Measurements from ENCODE around the gene NLGN1.

- no peak for TF ChIP-seq CTCF (IDR thresholded peaks at IDR 0.05)
- no peak for TF ChIP-seq ZFX (IDR thresholded peaks at IDR 0.05; ENCODE audit: borderline replicate concordance)
These were observed 306.2 kb downstream of the NLGN1 start for GRCh38 chr3:173703771-173704170.
